Muscle of leg (tissue), 11 donors: Measurements from ENCODE around the gene CFAP74. TPM values are rescaled to one million over a fixed set of nuclear protein-coding genes. Genes with fewer than 3 reads are reported as not detected.

ENCODE experiments used
- DNase-seq: peaks from one replicate; pipeline ENCODE4 v3.0.0; 2013
- H3K27ac ChIP-seq: one replicate; pipeline ENCODE4 v1.5.1; 2013; ENCODE audit warnings: mild to moderate bottlenecking, low read length, control low read depth
- H3K27me3 ChIP-seq: one replicate; pipeline ENCODE4 v1.6.1; 2013; ENCODE audit warnings: low read length; ENCODE audit not compliant: control insufficient read depth, insufficient read depth
- H3K36me3 ChIP-seq: one replicate; pipeline ENCODE4 v1.6.1; 2013; ENCODE audit warnings: low read length; ENCODE audit not compliant: control insufficient read depth, insufficient read depth
- H3K4me1 ChIP-seq: one replicate; pipeline ENCODE4 v1.6.1; 2013; ENCODE audit warnings: low read length; ENCODE audit not compliant: control insufficient read depth, insufficient read depth
- H3K4me3 ChIP-seq: one replicate; pipeline ENCODE4 v1.5.1; 2013; ENCODE audit warnings: low read length, control low read depth
- H3K9me3 ChIP-seq: replicated peaks from 2 replicates; pipeline ENCODE4 v1.6.1; 2013; ENCODE audit warnings: low read depth, low read length; ENCODE audit not compliant: control insufficient read depth
- WGBS: methylation state at CpG from one replicate; pipeline ENCODE4 v1.1.5; 2013; ENCODE audit warnings: missing lambda C conversion rate; ENCODE audit not compliant: insufficient coverage; 5-methylcytosine and 5-hydroxymethylcytosine counted together
- polyA plus RNA-seq, 8 donors: library from polyadenylated mRNA; unstranded; fragments of 120-200 nt; gene quantifications; one replicate each; pipeline versions ENCODE4 v1.2.1 to v1.2.3, GENCODE V29; 2013; ENCODE audit warnings: inconsistent platforms in 1 of 8, low replicate concordance in 1 of 8; ENCODE audit not compliant: insufficient read length in 8 of 8, insufficient read depth in 1 of 8
- total RNA-seq: library from RNA; stranded (reverse); fragments of 120-200 nt; gene quantifications from one replicate; pipeline ENCODE4 v1.2.4, GENCODE V29; 2013

The CFAP74 gene
- total and polyA plus RNA-seq, 9 donors, result 0.04 to 0.72 (median 0.22) TPM; not detected in 2

GRCh38 chr1:2047749-2048729 lies 44.5 kb upstream of the CFAP74 start:
- Histone ChIP-seq H3K36me3 (no peaks in the 10 kb centered on the region), H3K4me1 (peaks cover 29% of the 10 kb centered on the region), H3K27me3 (peaks cover 71% of the 10 kb centered on the region), H3K4me3 (no peak overlapping the region), H3K27ac (no peak overlapping the region), H3K9me3 (no peaks in the 10 kb centered on the region)
- WGBS, result 63% methylated on average over 22 of the region's 25 CpGs
- DNase-seq, result no peak

GRCh38 chr1:2046953-2047748 lies 43.6 kb upstream of the CFAP74 start:
- no peaks in the 10 kb centered on the region for H3K36me3 ChIP-seq
- 55% methylated on average over 15 of the region's 25 CpGs for WGBS
- H3K9me3 ChIP-seq, result no peaks in the 10 kb centered on the region
- no peak for DNase-seq
- H3K27me3 ChIP-seq, result peaks cover 64% of the 10 kb centered on the region
- H3K4me3 ChIP-seq, result no peak overlapping the region
- peaks cover 29% of the 10 kb centered on the region for H3K4me1 ChIP-seq
- H3K27ac ChIP-seq, result no peak overlapping the region

- Histone ChIP-seq H3K27me3 (peaks cover 56% of the 10 kb centered on the region), H3K27ac (peak overlapping the region; percentile 13), H3K9me3 (no peaks in the 10 kb centered on the region), H3K36me3 (no peaks in the 10 kb centered on the region), H3K4me1 (peaks cover 34% of the 10 kb centered on the region), H3K4me3 (no peak overlapping the region)
- no peak for DNase-seq
- 37% methylated on average over 11 of the region's 20 CpGs for WGBS
Measured at GRCh38 chr1:2046174-2046917, 42.8 kb upstream of the CFAP74 start.

DNA sequence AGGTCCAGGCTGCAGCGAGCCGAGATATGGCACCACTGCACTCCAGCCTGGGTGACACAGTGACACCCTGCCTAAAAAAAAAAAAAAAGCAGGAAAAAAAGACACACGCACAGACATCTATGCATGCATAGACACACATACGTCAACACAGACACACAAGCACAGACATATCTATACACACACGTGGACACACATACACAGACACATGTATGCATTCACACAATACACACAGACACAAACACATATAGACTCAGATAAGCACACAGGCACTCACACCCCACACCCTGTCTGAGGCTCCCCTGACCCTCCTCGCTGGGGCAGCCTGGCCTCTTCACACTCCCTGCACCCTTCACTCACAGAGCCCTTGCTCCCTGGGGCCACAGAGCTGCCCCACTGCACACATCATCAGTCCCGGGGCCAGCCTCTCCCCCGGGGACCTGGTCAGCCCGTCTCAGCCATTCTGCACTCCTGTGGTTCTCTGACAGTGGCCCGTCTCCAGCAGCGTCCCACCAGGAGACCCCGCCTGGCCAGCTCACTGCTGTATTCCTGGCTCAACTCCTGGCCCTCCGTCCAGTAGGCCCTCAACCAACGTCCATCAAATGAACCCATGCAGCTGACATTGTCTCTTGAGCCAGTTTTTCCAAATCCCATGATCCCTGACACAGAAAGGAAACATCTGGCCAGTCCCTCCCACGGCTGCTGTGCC lies 42.0 kb upstream of the CFAP74 start:
- Histone ChIP-seq H3K36me3 (no peaks in the 10 kb centered on the region), H3K9me3 (no peaks in the 10 kb centered on the region), H3K27ac (peak overlapping the region; percentile 13), H3K4me3 (no peak overlapping the region), H3K27me3 (peaks cover 49% of the 10 kb centered on the region), H3K4me1 (peaks cover 32% of the 10 kb centered on the region)
- 41% methylated on average over 14 of the region's 15 CpGs for WGBS
- DNase-seq, result peak; percentile 85

- H3K36me3 ChIP-seq, result no peaks in the 10 kb centered on the region
- peaks cover 46% of the 10 kb centered on the region for H3K27me3 ChIP-seq
- DNase-seq, result peak; percentile 75
- no peak overlapping the region for H3K27ac ChIP-seq
- 7% methylated on average over 74 of the region's 75 CpGs for WGBS
- peak overlapping the region; percentile 15 for H3K4me3 ChIP-seq
- no peaks in the 10 kb centered on the region for H3K9me3 ChIP-seq
- peaks cover 30% of the 10 kb centered on the region for H3K4me1 ChIP-seq
Measured at GRCh38 chr1:2044510-2045319, 41.1 kb upstream of the CFAP74 start.

DNA sequence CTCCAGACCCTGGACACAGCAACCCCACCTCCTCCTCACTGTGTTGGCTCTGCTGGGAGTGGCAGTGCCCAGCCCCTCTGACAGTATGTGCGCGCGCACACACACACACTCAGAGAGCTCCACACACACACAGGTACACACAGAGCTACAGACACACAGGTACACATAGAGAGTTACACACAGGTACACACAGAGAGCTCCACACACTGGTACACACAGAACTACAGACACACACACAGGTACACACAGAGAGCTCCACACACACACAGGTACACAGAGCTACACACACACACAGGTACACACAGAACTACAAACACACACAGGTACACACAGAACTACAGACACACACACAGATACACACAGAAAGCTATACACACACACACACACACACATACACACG lies 40.3 kb upstream of the CFAP74 start:
- 95% methylated on average over 3 of the region's 4 CpGs for WGBS
- DNase-seq, result no peak
- H3K27me3 ChIP-seq, result peaks cover 42% of the 10 kb centered on the region

GRCh38 chr1:2042830-2043773 lies 39.5 kb upstream of the CFAP74 start:
- no peaks in the 10 kb centered on the region for H3K9me3 ChIP-seq
- WGBS, result 72% methylated on average over 38 of the region's 41 CpGs

More for the DNA sequence above, 40.3 kb upstream of the CFAP74 start:
- H3K4me3 ChIP-seq, result no peak overlapping the region
- H3K27ac ChIP-seq, result no peak overlapping the region
- peaks cover 27% of the 10 kb centered on the region for H3K4me1 ChIP-seq
- H3K36me3 ChIP-seq, result no peaks in the 10 kb centered on the region
- no peaks in the 10 kb centered on the region for H3K9me3 ChIP-seq

DNA sequence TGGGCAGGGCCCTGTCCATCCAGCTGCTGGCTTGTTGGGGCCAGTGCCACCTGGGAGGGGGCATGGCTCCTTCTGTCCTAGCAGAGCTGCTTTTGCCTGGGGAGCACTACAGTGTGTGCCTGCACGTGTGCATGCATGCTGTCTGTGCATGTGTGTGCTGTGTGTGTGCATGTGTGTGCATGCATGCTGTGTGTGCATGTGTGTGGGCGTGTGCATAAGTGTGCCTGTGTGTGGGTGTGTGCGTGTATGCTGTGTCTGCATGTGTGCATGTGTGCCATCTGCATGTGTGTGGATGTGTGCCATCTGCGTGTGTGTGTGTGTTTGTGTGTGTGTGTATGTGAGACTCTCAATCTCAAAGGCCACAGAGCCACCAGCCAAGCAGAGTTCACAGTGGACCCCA lies 38.3 kb upstream of the CFAP74 start:
- Histone ChIP-seq H3K4me1 (peaks cover 27% of the 10 kb centered on the region), H3K9me3 (no peaks in the 10 kb centered on the region), H3K36me3 (no peaks in the 10 kb centered on the region), H3K27ac (no peak overlapping the region), H3K27me3 (peaks cover 27% of the 10 kb centered on the region), H3K4me3 (no peak overlapping the region)
- DNase-seq, result no peak
- WGBS, result 72% methylated on average over 4 of the region's 4 CpGs

More at GRCh38 chr1:2042830-2043773, 39.5 kb upstream of the CFAP74 start:
- Histone ChIP-seq H3K36me3 (no peaks in the 10 kb centered on the region), H3K27ac (no peak overlapping the region), H3K4me1 (peaks cover 27% of the 10 kb centered on the region), H3K27me3 (peaks cover 38% of the 10 kb centered on the region), H3K4me3 (no peak overlapping the region)
- no peak for DNase-seq
